Ascending aorta (tissue), 2 donors: ENCODE data around the gene ZFR2. TPM values are rescaled to one million over a fixed set of nuclear protein-coding genes. Genes with fewer than 3 reads are reported as not detected.

Experiments used
- DNase-seq, 2 donors: peaks; one replicate each; pipeline ENCODE4 v3.0.0-alpha.2; 2019; ENCODE audit warnings: low spot score in 2 of 2
- H3K27ac ChIP-seq, 2 donors: fragments of 200-600 bp; sonication (generic); one replicate each; pipeline ENCODE4 v1.5.1; 2016 to 2017; ENCODE audit warnings: mild to moderate bottlenecking in 1 of 2
- H3K27me3 ChIP-seq: fragments of 200-600 bp; sonication (generic); one replicate; pipeline ENCODE4 v1.5.1; 2017
- H3K36me3 ChIP-seq, 2 donors: fragments of 200-600 bp; sonication (generic); one replicate each; pipeline ENCODE4 v1.5.1; 2016
- H3K4me1 ChIP-seq, 2 donors: fragments of 200-600 bp; sonication (generic); one replicate each; pipeline ENCODE4 v1.5.1; 2016 to 2017; ENCODE audit warnings: mild to moderate bottlenecking in 1 of 2
- H3K4me3 ChIP-seq, 2 donors: fragments of 200-600 bp; sonication (generic); one replicate each; pipeline ENCODE4 v1.5.1; 2016 to 2017; ENCODE audit warnings: mild to moderate bottlenecking in 1 of 2
- H3K9me3 ChIP-seq, 2 donors: fragments of 200-600 bp; sonication (generic); one replicate each; pipeline ENCODE4 v1.5.1; 2016
- CTCF ChIP-seq, 3 experiments: fragments of 200-600 bp in 2 of 3; fragments of 450-650 bp in 1 of 3; sonication (generic) in 2 of 3; IDR thresholded peaks; one replicate each; pipeline ENCODE4 v1.5.1; 2016 to 2019; ENCODE audit warnings: antibody characterized with exemption in 3 of 3, mild to moderate bottlenecking in 1 of 3, moderate library complexity in 1 of 3
- intact Hi-C: fragments of 100-400 bp; cut with DNase I; formaldehyde crosslinking; loops from one replicate; pipeline ENCODE4 v1.15.1; 2023
- total RNA-seq: library from RNA; depleted of rRNA; stranded (reverse); fragments of >200 nt; gene quantifications from one replicate; pipeline ENCODE4 v1.1.0, GENCODE V29; 2016

Gene ZFR2
- total RNA-seq, 1 donor from 2014 or later: not detected

GRCh38 chr19:3809881-3810707 lies 58.7 kb downstream of the ZFR2 start:
- Histone ChIP-seq H3K9me3 (no peaks in the 10 kb centered on the region), H3K4me3 (no peak overlapping the region), H3K27me3 (peaks cover 3% of the 10 kb centered on the region), H3K27ac (no peak overlapping the region), H3K36me3 (no peaks in the 10 kb centered on the region), H3K4me1 (no peaks in the 10 kb centered on the region)
- intact Hi-C loops: no loop called here
- TF ChIP-seq CTCF (IDR thresholded peaks at IDR 0.05): no peak
- DNase-seq: no peak

- no peaks in the 10 kb centered on the region for H3K36me3 ChIP-seq
- no peak for TF ChIP-seq CTCF (IDR thresholded peaks at IDR 0.05)
- H3K27ac ChIP-seq: no peak overlapping the region
- peaks cover 3% of the 10 kb centered on the region for H3K27me3 ChIP-seq
- H3K4me3 ChIP-seq: no peak overlapping the region
- H3K9me3 ChIP-seq: no peaks in the 10 kb centered on the region
- no peak for DNase-seq
- H3K4me1 ChIP-seq: no peaks in the 10 kb centered on the region
- intact Hi-C loops: no loop called here
Measured at GRCh38 chr19:3808420-3809143, 60.3 kb downstream of the ZFR2 start.

- intact Hi-C loops: no loop called here
- Histone ChIP-seq H3K27ac (no peak overlapping the region), H3K4me3 (no peak overlapping the region), H3K27me3 (peaks cover 3% of the 10 kb centered on the region), H3K9me3 (no peaks in the 10 kb centered on the region), H3K36me3 (no peaks in the 10 kb centered on the region), H3K4me1 (no peaks in the 10 kb centered on the region)
- no peak for TF ChIP-seq CTCF (IDR thresholded peaks at IDR 0.05)
- DNase-seq: no peak
Measured at GRCh38 chr19:3807574-3808354, 61.1 kb downstream of the ZFR2 start.

GRCh38 chr19:3807131-3807480 lies 61.7 kb downstream of the ZFR2 start:
- no peak overlapping the region for H3K4me3 ChIP-seq
- no peaks in the 10 kb centered on the region for H3K4me1 ChIP-seq
- DNase-seq: no peak
- intact Hi-C loops: no loop called here
- TF ChIP-seq CTCF (IDR thresholded peaks at IDR 0.05): no peak
- H3K27me3 ChIP-seq: peaks cover 3% of the 10 kb centered on the region
- no peak overlapping the region for H3K27ac ChIP-seq
- H3K9me3 ChIP-seq: no peaks in the 10 kb centered on the region
- H3K36me3 ChIP-seq: no peaks in the 10 kb centered on the region

- Histone ChIP-seq H3K36me3 (no peaks in the 10 kb centered on the region), H3K27me3 (no peaks in the 10 kb centered on the region), H3K9me3 (no peaks in the 10 kb centered on the region), H3K27ac (no peak overlapping the region), H3K4me1 (no peaks in the 10 kb centered on the region), H3K4me3 (no peak overlapping the region)
- intact Hi-C loops: no loop called here
- TF ChIP-seq CTCF (IDR thresholded peaks at IDR 0.05): no peak
- DNase-seq: no peak
Measured at GRCh38 chr19:3805859-3806258, 63.0 kb downstream of the ZFR2 start.
